Measurements from ENCODE around the gene GPRC5C.

The GPRC5C gene

DNA sequence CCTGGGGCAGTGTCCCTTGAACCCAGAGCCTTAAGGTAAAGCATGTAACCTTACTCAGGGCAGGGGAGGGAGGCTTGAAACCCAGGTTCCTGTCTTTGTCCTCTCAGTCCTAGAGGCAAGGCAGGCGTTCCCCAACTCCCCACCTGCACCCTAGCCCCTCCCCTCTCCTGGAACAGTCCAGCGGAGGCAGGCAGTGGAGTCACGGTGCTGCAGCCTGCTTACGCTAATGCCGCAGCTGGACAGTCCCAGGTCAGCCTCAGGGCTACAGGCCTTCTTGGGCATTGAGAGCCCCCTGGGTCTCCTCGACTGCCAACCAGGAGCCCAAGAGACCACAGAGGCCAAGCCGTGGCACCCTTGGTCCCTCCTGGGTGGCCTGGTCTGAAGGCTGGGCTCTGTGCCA is 27.7 kb downstream of the GPRC5C start:
- no peak for DNase-seq
- in situ Hi-C loops (cut with HindIII; ENCODE audit: low pct_ligation_motif_present, low pct_unique_long_range_greater_than_20kb, low sequenced_read_pairs), result no loop called here

DNA sequence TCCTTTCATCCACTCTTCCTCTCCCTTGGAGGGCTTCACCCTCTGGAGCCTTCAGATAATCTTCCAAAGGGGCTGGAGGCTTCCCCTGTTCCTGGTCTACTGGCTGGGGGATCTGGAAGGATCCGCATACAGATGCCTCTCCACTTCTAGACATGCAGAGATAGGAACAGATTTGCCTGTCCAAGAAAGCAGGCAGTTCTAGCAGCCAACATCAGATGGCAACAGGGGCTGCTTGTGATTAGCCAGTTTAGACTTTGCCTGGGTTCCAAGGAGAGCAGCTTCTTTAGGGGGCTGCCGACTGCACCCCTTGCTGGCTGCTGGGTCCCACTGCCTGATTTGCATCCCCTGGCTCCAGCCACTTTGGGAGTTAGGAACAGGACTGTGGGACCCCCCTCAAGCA is 28.4 kb downstream of the GPRC5C start:
- no peak for DNase-seq
- in situ Hi-C loops (cut with HindIII; ENCODE audit: low pct_ligation_motif_present, low pct_unique_long_range_greater_than_20kb, low sequenced_read_pairs), result no loop called here

DNA sequence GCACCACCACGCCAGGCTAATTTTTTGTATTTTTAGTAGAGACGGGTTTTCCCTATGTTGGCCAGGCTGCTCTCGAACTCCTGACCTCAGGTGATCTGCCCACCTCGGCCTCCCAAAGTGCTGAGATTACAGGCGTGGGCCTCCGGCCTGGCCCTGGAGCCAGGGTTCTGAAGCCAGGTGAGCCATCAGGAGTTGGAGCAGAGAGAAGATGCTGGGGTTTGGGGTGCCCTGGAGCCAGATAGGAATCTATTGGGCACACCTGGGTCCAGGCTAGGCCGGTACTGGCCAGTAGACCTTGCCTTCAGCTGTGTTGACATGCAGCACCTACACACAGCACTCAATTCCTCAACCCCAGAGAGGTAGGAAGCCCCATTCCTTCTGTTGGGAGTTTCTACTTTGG is 29.1 kb downstream of the GPRC5C start:
- no peak for DNase-seq
- in situ Hi-C loops (cut with HindIII; ENCODE audit: low pct_ligation_motif_present, low pct_unique_long_range_greater_than_20kb, low sequenced_read_pairs), result no loop called here

DNA sequence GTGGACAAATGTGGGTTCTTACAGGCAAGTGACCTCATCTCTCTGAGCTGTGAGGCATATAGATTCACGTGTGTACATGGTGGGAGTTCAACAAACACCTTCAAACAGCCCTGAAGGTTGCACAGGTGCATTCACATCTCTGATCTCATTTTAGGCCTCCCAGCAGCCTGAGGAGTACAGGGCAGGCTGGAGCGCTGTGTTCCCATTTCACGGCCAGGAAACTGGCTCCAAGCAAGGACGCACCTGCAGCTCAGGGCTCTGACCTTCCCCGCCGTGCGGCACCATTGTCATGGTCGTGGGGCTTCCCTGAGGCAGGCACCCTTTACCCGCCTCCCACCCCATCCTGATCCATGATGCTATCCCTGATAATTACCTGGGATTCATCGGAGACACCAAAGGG is 29.7 kb downstream of the GPRC5C start:
- no peak for DNase-seq
- in situ Hi-C loops (cut with HindIII; ENCODE audit: low pct_ligation_motif_present, low pct_unique_long_range_greater_than_20kb, low sequenced_read_pairs), result no loop called here

DNA sequence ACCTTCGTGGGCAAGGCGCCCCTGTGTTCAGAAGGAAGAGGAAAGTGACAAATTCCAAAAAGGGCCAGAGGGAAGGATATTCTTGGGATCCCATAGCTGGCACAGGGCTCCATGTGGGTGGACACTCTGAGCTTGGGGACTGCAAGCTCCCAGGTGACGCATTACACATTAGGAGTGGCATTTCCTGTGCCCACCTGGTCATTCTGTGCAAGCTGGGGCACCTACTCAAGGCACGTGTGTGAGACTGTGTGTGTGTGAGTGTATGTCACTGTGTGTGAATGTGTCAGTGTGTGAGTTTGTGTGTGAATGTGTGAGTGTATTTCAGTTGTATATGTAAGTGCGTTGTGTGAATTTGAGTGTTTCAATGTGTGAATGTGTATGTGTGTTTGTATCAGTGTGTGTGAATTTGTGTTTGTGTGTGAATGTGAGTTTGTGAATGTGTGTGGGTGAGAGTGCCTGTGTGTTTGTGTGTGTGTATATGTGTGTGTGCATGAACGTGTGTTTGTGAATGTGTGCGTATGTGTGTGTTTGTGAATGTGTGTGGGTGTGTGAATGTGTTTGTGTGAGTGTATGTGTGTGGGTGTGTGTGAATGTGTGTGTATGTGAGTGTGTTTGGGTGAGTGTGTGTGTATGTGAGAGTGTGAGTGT is 33.0 kb downstream of the GPRC5C start:
- no peak for DNase-seq
- in situ Hi-C loops (cut with HindIII; ENCODE audit: low pct_ligation_motif_present, low pct_unique_long_range_greater_than_20kb, low sequenced_read_pairs), result no loop called here

DNA sequence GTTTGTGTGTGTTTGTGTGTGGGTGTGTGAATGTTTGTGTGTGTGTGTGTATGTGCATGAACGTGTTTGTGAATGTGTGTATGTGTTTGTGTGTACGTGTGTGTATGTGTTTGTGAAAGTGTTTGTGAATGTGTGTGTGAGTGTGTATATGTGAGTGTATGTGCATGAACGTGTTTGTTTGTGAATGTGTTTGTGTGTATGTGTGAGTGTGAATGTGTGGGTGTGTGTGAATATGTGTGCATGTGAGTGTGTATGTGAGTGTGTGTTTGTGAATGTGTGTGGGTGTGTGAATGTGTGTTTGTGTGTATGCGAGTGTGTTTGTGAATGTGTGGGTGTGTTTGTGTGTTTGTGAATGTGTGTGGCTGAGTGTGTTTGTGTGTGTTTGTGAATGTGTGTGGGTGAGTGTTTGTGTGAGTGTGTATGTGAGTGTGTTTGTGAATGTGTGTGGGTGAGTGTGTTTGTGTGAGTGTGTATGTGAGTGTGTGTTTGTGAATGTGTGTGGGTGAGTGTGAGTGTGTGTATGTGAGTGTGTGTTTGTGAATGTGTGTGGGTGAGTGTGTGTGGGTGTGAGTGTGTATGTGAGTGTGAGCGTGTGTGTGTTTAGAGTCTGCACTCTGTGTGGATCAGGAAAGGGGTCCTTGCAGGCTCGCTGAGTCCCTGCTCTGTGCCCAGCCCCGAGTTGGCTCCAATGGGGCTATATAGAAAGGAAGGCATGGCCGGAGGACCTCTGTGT is 33.7 kb downstream of the GPRC5C start:
- DNase-seq, result no peak
- in situ Hi-C loops (cut with HindIII; ENCODE audit: low pct_ligation_motif_present, low pct_unique_long_range_greater_than_20kb, low sequenced_read_pairs), result no loop called here

DNA sequence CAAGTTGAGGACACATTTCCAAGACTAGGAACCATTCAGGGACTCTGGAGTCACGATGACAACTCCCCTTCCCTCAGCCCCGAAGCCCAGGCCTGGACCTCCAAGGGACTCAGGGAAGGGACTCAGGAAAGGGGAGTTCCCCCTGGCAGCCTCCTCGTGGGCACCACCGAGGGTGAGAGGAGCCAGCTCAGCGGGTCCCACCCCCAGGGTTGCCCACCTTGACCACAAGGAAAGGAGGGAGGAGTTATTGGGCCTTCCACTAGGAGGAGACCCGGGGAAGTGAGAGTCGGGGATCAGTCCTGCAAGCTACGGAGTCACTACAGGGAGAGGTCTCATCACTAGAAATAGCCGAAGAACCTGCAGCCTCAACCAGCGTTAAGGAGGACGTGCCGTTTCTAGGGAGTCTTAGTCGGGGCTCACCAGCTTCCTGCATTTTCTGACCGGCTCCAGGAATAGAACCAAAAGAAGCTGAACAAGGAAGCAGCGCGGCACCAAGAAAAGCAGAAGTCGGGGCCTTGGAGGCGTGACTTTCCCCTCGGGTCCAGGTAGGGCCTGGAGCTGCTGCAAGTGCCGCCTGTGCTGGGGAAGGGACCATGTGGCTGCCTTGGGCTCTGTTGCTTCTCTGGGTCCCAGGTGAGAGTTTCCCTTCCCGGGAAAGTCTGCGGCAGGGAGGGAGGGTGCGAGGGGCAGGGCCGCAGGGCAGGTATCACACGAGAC is 34.4 kb downstream of the GPRC5C start, which contains the start of gene CD300A:
CD300A (plus strand) TSS at position 524 of the 717 bp plus-strand sequence; CDS start at position 594, 70 bp downstream.
- in situ Hi-C loops (cut with HindIII; ENCODE audit: low pct_ligation_motif_present, low pct_unique_long_range_greater_than_20kb, low sequenced_read_pairs), result no loop called here
- DNase-seq, result no peak

DNA sequence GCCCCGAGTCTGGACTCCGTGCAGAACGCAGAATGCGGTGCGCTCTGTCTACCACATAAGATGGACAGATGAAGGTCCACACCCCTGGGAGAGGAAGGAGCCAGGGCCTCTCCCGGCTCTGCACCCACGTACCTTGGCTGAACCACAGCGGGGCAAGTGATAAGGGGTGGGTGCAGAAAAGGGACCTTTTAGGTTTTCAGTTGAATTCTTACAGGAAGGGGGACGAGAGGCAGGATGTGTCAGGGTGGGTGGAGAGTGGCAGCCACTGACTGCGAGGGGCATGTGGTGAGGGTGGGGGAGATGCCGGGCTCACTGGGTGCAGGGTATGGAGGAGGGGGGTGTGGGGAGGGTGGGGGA is 34.9 kb downstream of the GPRC5C start:
- in situ Hi-C loops (cut with HindIII; ENCODE audit: low pct_ligation_motif_present, low pct_unique_long_range_greater_than_20kb, low sequenced_read_pairs), result no loop called here
- no peak for DNase-seq

DNA sequence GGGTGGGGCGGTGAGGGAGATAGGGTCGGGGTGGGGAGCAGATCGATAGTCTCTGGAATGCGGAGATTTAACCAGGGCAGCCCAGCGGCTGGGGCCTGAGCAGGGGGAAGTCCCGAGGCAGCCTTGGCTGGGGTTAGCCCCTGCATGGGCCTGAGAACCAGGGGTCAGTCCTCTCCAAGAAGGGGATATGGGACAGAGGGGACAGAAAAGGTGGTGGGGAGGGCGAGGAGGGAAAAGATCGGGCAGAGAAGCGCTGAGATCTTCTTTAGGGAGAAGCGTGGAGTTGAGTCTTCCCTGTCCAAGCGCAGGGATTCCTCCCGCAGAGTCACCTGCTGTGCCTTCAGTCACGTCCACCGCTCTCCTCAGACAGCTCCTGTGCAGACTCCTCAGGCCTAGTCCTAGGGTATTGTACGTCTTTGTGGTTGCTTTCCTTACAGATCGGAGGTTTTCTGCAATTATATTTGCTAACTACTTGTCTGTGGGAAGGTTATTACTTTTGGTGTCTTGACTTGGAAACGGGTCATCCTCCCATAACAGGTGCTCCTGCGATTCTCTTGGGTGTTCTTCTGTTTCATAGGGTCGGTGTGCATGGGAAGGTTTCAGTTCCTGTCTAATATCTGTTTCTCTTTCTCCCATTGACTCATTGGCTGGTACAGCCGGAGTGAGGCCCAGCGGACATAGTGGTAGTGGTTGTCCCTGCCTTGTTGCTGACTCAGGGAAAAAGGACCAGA is 35.5 kb downstream of the GPRC5C start:
- no peak for DNase-seq
- in situ Hi-C loops (cut with HindIII; ENCODE audit: low pct_ligation_motif_present, low pct_unique_long_range_greater_than_20kb, low sequenced_read_pairs), result no loop called here

DNA sequence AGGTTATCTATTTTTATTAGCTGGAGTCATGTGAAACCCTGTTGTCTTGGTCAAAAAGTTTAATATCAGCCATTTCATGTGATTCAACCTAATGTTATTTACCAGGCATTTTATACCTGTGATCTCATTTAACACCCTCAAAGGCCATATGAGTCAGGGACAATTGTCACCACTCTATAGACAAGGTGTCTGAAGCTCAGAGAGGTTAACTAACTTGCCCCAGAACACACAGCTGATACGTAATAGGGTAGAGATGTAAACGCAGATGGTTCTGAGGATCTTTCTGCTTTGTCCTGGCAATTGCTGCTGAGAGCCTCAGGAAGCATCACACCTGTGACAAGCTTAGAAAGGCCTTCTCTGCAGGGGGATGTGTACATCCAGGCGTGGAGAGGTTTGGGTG is 39.5 kb downstream of the GPRC5C start:
- no peak for DNase-seq
- in situ Hi-C loops (cut with HindIII; ENCODE audit: low pct_ligation_motif_present, low pct_unique_long_range_greater_than_20kb, low sequenced_read_pairs), result no loop called here

DNA sequence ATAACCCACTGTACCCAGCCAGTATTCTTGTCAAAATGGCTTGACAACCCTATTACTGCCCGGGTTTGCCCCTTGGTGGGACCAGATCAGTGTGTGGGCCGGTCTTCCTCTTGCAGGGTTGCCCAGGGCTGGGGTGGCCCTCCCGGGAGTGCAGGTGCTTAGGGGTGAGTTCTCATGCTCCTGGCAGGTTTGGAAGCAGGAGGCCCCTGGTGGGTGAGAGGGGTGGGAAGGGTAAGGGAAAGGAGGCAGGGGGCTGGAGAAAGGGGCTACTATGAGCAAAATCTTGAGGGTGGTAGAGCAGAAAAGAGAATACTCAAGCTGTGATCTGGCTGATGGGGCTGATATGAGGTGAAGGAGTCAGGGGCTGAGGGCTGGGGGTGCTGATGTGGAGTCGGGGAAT is 41.0 kb downstream of the GPRC5C start:
- in situ Hi-C loops (cut with HindIII; ENCODE audit: low pct_ligation_motif_present, low pct_unique_long_range_greater_than_20kb, low sequenced_read_pairs), result no loop called here
- DNase-seq, result no peak

DNA sequence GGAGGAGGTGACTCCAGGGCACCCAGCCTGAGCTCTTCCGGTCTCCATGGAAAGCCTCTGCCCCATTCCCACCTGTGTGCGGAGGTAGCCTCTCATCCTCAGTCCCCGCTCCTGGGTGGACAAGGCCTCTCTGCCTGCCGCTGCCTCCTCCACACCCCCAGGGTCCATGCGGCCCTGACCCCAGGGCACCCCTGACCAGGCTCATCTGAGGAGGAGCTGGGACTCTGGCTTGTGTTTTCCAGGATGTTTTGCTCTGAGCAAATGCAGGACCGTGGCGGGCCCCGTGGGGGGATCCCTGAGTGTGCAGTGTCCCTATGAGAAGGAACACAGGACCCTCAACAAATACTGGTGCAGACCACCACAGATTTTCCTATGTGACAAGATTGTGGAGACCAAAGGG is 41.4 kb downstream of the GPRC5C start:
- in situ Hi-C loops (cut with HindIII; ENCODE audit: low pct_ligation_motif_present, low pct_unique_long_range_greater_than_20kb, low sequenced_read_pairs), result no loop called here
- DNase-seq, result no peak

DNA sequence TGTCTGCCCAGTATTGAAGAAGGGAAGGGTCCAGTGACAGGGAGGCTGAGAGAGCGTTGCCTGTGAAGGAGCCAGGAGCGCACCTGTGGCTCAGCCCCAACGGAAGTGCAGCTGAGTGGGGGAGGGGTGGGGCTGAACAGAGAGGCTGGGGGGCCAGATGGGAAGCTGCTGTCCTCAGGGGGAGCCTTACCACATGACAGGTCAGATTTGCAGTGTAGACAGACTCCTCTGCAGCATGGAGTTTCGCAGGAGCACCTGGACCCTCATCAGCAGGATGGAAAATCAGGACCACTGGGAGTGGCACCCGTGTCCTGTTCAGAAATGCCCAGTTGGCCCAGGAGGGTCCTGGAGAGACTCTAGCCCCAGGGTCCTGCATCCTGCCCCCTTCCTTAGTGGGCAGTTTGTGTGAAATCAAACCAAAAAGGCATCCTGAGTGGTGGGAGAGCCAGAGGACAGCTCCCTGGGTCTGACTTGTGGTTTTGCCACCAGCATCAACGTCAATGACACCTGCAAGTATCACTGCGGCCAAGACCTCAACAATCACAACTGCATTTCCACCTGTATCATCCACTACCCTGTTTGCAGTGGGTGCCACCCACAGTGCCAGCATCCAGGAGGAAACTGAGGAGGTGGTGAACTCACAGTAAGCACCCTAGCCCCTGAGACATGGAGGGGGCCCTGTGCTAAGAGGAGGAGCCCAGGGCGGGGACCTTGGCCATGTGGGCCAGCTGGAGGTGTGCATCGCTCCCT is 42.3 kb downstream of the GPRC5C start:
- DNase-seq, result no peak
- in situ Hi-C loops (cut with HindIII; ENCODE audit: low pct_ligation_motif_present, low pct_unique_long_range_greater_than_20kb, low sequenced_read_pairs), result no loop called here

DNA sequence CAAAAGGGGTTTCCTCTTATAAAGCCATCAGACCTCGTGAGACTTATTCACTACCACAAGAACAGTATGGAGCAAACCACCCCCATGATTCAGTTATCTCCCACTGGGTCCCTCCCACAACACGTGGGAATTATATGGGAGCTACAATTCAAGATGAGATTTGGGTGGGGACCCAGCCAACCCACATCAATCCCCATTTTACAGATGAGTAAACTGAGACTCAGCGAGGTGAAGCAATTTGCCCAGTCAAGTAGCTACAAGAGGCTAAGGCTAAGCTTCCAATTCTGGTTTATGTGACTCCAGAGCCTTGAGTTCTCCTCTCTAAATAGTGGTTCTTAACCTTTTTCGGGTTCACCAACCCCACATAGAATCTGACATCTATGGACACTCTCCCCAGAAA is 43.3 kb downstream of the GPRC5C start:
- in situ Hi-C loops (cut with HindIII; ENCODE audit: low pct_ligation_motif_present, low pct_unique_long_range_greater_than_20kb, low sequenced_read_pairs), result no loop called here
- no peak for DNase-seq

DNA sequence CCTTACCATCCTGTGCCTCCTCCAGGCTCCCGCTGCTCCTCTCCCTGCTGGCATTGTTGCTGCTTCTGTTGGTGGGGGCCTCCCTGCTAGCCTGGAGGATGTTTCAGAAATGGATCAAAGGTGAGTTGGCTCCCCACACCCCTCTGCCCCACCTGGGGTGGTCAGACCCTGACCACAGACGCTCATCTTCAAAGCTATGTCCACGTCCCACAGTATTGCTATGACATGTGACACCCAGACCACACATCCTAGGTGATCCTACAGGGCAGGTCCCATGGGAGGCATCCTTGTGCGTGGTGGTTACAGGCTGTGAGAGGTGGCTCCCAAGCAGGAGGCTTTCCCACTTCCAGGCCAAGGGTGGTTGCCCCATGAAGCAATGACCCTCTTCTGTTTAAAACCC is 45.5 kb downstream of the GPRC5C start:
- DNase-seq, result no peak

DNA sequence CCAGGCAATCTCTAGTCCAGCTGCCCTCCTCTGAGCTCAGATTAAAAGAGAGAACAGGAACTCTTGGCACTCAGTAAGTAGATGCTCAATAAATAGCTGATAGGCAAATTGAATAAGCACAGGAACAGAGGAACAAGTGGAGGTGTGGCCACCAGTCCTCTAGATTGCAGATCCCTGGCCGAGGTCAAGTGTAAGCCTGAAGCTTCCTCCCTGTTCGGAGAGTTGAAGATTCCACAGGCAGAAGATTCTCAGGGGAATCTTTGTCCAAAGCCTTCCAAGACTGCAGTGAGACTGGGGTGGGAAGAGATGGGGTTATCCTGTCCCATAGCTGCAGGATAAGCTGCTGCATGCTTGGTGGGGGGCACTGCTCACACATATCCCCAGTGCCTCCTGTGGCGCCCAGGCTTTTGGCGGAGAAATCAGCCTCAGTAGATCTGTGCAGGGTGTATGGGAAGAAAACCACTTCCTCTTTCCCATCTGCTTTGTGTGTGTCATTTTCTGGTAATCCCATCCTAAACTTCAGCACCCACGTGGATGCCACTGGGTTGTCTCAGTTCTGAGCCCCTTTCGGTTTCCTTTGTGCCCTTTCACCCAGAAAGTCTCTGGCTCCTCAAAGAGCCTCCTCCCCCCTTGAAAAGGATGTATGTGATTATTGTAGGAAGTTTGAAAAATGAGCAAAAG is 46.7 kb downstream of the GPRC5C start:
- in situ Hi-C loops (cut with HindIII; ENCODE audit: low pct_ligation_motif_present, low pct_unique_long_range_greater_than_20kb, low sequenced_read_pairs), result no loop called here
- no peak for DNase-seq

More for the DNA sequence above, 45.5 kb downstream of the GPRC5C start:
- in situ Hi-C loops (cut with HindIII; ENCODE audit: low pct_ligation_motif_present, low pct_unique_long_range_greater_than_20kb, low sequenced_read_pairs), result no loop called here

DNA sequence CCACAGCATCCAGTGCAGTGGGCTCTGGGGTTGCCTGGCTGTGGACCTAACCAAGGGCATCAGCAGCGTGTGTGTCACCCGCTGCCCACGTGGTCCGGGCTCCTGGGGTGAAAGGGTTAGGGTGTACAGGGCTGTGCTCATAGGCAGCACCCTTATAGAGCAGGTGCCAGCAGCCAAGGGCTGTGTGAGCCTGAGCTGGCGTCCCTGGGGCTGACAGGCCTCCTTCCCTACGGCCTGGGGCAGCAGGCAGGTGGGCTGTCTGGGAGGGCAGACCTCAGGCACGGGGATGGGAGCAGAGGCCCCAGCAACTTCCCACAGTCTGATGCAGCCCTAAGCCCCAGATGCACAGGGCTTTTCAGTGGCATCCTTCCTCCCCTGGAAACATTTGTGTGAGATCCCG is 48.4 kb downstream of the GPRC5C start:
- DNase-seq, result no peak
- in situ Hi-C loops (cut with HindIII; ENCODE audit: low pct_ligation_motif_present, low pct_unique_long_range_greater_than_20kb, low sequenced_read_pairs), result no loop called here

DNA sequence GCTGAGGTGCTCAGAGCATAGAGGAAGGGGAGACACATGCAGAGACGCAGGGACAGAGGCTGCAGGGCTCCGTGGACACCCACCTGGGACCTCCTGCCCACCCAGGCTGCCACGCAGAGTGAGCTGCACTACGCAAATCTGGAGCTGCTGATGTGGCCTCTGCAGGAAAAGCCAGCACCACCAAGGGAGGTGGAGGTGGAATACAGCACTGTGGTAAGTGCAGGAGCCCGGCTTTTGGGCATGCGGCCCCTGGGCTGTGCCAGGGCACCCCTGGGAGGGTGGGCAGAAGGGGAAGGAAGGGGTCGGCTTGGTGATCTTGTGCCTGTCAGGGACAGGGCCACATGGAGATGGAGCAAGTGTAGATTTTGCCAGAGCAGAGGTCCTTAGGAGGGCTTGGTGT is 49.7 kb downstream of the GPRC5C start:
- in situ Hi-C loops (cut with HindIII; ENCODE audit: low pct_ligation_motif_present, low pct_unique_long_range_greater_than_20kb, low sequenced_read_pairs), result no loop called here
- no peak for DNase-seq

All from ACHN (cell line).